ENCODE data around the gene ELMO2. TPM values are rescaled to one million over a fixed set of nuclear protein-coding genes. Genes with fewer than 3 reads are reported as not detected.
A peak's percentile ranks its signal among the peaks of the same experiment; 100 is the strongest.

Gene ELMO2
- total and polyA plus RNA-seq, 8 donors = 9.9 to 37.7 (median 22.5) TPM

DNA sequence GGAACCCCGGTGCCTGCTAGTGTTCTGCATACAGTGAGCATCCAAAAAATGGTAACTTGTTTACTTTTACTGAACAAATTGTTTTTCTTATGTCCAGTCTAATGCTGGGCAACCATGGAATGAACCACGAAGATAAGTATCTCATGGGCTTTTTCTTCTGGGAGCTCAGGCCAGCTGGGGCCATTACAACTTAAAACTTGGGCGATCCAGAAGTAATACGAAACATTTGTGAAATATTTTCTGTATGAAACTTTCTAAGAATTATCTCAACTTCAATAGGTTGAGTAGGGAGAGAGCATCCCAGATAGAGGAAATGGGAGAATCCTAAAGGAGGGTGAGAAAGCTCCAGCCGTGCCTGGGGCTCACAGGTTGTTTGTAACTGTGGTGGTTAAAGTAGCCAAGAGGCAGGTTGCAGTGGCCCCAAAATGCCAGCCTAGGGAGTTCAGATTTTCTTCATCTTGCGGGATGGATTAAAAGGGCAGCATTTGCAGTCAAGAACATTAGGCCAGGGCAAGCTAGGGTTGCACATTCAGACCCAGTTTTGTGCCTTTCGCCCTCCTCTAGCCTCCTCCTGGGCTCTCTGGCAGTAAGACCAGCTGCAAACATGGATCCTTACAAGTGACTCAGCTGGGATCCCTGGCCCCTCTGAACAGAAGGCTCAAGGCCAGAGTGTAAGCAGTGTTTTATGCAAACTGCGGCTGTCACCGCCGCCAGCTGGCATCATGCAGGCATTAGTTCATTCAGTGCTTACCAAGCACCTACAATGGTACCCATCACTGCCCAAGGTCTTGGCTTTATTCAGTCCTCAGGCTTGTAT is 41.5 kb downstream of the ELMO2 start:
- TF ChIP-seq EP300 (IDR thresholded peaks at IDR 0.05) (no peak), POLR2A (IDR thresholded peaks at IDR 0.05) (no peak), POLR2AphosphoS5 (IDR thresholded peaks at IDR 0.05) (no peak)
- TF ChIP-seq, protein P1, sequence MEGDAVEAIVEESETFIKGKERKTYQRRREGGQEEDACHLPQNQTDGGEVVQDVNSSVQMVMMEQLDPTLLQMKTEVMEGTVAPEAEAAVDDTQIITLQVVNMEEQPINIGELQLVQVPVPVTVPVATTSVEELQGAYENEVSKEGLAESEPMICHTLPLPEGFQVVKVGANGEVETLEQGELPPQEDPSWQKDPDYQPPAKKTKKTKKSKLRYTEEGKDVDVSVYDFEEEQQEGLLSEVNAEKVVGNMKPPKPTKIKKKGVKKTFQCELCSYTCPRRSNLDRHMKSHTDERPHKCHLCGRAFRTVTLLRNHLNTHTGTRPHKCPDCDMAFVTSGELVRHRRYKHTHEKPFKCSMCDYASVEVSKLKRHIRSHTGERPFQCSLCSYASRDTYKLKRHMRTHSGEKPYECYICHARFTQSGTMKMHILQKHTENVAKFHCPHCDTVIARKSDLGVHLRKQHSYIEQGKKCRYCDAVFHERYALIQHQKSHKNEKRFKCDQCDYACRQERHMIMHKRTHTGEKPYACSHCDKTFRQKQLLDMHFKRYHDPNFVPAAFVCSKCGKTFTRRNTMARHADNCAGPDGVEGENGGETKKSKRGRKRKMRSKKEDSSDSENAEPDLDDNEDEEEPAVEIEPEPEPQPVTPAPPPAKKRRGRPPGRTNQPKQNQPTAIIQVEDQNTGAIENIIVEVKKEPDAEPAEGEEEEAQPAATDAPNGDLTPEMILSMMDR (IDR thresholded peaks at IDR 0.05) = no peak
- no peaks in the 10 kb centered on the region for H3K27me3 ChIP-seq
- 60 to 69% (median 63%) methylated on average over 8 to 10 of the region's 10 CpGs for WGBS, 5 donors
- H3K9me3 ChIP-seq = no peaks in the 10 kb centered on the region
- no peak for DNase-seq
- peaks cover 33 to 66% (median 53%) of the 10 kb centered on the region in 4 donors for H3K36me3 ChIP-seq
- H3K4me1 ChIP-seq = peaks cover 24 to 55% (median 47%) of the 10 kb centered on the region in 4 donors
- intact Hi-C loops (cut with DNase I; ENCODE audit: low total_unique reads) = no loop called here
- peak overlapping the region; percentile 94 to 100 (median 96) for H3K27ac ChIP-seq
- H3K4me3 ChIP-seq = peak overlapping the region; percentile 73 to 89 (median 86)

DNA sequence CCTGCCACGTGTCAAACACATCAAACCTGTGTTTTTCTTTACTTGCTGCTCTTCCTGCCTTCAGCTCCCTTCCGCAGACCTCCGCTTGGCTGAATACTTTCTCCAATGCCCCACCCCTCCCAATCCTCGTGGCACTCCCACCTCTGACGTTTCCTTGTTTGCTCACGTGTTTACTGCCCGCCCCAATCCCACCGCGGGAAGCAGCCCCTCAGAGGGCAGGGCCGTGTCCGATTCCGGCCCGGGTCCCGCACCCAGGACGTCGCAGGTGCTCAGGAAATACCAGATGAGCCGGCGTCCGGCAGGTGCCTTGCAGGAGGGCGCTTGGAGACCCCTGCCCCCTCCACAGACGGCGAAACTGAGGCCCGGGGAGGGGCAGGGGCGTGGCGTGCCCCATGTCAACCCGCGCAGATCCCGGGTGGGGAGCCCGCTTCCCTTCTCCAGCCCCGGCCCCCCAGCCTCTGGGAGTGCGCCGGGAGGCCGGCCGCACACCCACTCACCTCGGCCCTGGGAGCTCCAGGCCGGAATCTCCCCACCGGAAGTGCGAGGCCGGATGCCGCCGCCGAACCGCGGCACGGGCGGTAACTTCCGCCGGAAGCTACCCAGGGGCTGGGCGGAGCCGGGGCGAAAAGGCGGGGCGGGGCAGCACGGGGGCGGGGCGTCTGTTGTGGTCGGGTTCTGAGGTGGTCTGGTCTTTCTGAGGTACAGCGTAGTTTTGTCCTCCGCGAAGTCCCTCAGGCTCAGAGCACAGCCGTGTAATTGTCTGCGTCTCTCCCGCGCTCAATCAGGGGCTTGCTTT is 42.3 kb downstream of the ELMO2 start:
- Histone ChIP-seq H3K4me1 (peaks cover 24 to 63% (median 51%) of the 10 kb centered on the region in 4 donors), H3K4me3 (peak overlapping the region; percentile 73 to 89 (median 86)), H3K36me3 (peaks cover 26 to 60% (median 51%) of the 10 kb centered on the region in 4 donors), H3K9me3 (no peaks in the 10 kb centered on the region), H3K27ac (peak overlapping the region; percentile 94 to 100 (median 96)), H3K27me3 (no peaks in the 10 kb centered on the region)
- no peak for TF ChIP-seq EP300 (IDR thresholded peaks at IDR 0.05)
- peak in 1 of 4 donors; percentile 35 for TF ChIP-seq POLR2A (IDR thresholded peaks at IDR 0.05)
- TF ChIP-seq, protein P1 (IDR thresholded peaks at IDR 0.05) = no peak
- peak; percentile 78 to 91 (median 83) for TF ChIP-seq POLR2AphosphoS5 (IDR thresholded peaks at IDR 0.05)
- peak; percentile 87 to 96 for DNase-seq
- WGBS, 5 donors = 0 to 1% (median 0%) methylated on average over 28 to 64 of the region's 64 CpGs
- intact Hi-C loops (cut with DNase I; ENCODE audit: low total_unique reads) = no loop called here

DNA sequence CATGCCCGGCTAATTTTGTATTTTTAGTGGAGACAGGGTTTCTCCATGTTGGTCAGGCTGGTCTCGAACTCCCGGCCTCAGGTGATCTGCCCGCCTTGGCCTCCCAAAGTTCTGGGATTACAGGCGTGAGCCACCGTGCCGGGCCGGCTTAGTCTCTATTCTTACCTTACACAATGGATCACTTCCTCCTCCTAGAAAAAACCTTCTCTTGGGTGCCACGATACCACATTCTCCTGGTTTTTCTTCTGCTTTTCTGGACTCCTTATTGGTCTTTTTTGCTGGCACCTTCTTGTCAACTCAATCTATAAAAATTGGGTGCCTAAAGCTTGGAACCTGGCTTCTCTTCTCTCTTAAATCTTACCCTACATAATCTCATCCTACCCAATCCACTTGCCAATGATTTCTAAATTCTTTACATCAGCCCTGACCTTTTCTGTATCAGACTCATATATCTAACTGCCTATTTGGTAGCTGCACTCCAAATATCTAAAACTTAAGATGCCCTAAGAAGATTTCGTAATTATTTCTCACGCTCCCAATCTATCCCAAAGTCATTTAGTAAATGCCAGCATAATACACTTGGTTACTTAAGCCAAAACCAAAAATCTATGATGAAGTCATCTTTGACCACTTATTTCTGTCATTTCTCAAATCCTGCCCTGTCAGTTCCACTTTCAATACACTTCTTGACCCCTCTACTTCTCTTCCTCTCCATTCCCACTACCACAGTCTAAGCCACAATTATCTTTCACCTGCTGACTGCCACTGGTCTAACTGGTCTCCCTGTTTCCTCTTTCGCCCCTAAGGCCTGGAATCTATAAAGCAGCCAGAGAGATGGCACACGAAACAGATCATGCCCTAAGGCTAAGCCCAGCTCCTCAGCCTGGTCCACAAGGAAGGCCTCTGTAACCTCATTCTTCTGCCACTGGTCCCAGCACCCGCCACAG is 43.2 kb downstream of the ELMO2 start:
- H3K36me3 ChIP-seq = peaks cover 19 to 60% (median 50%) of the 10 kb centered on the region in 4 donors
- peak overlapping the region; percentile 73 to 89 (median 86) for H3K4me3 ChIP-seq
- H3K4me1 ChIP-seq = peaks cover 24 to 72% (median 59%) of the 10 kb centered on the region in 4 donors
- H3K27ac ChIP-seq = peak overlapping the region; percentile 94 to 100 (median 96)
- intact Hi-C loops (cut with DNase I; ENCODE audit: low total_unique reads) = no loop called here
- no peaks in the 10 kb centered on the region for H3K27me3 ChIP-seq
- H3K9me3 ChIP-seq = no peaks in the 10 kb centered on the region
- WGBS, 5 donors = 64 to 69% (median 66%) methylated on average over 14 of the region's 14 CpGs
- TF ChIP-seq, protein P1 (IDR thresholded peaks at IDR 0.05) = no peak
- no peak for TF ChIP-seq POLR2A (IDR thresholded peaks at IDR 0.05)
- no peak for TF ChIP-seq EP300 (IDR thresholded peaks at IDR 0.05)
- no peak for TF ChIP-seq POLR2AphosphoS5 (IDR thresholded peaks at IDR 0.05)
- DNase-seq = no peak

Measured in stomach (tissue), 9 donors.